GM19240 (cell line): Measurements from ENCODE around the gene PSEN2.
"Not testable (repeated sequence)": the region's sequence is repeated elsewhere in the genome, so short reads cannot be mapped to it uniquely, and the experiment has no call there.

Experiments used
- DNase-seq: peaks from one replicate; pipeline ENCODE4 v3.0.0; 2011; ENCODE audit warnings: low spot score; ENCODE audit not compliant: insufficient read length

Gene PSEN2

GRCh38 chr1:226870401-226871279, at the start of gene PSEN2:
PSEN2 (plus strand) TSS chr1:226870616; CDS start chr1:226881908, 11,292 bp downstream.
- DNase-seq: peak; percentile 61

- no peak for DNase-seq
Observed at GRCh38 chr1:226820941-226821718, 49.3 kb upstream of the PSEN2 start.

- DNase-seq: no peak
Observed at GRCh38 chr1:226821719-226822085, 48.7 kb upstream of the PSEN2 start.

- no peak for DNase-seq
Observed at GRCh38 chr1:226823643-226824042, 46.8 kb upstream of the PSEN2 start.

- no peak for DNase-seq
Observed at GRCh38 chr1:226825037-226825745, 45.2 kb upstream of the PSEN2 start.

GRCh38 chr1:226825746-226826100, 44.7 kb upstream of the PSEN2 start:
- DNase-seq: no peak

- DNase-seq: no peak
Observed at GRCh38 chr1:226826479-226827261, 43.7 kb upstream of the PSEN2 start.

GRCh38 chr1:226827458-226827857, 43.0 kb upstream of the PSEN2 start:
- no peak for DNase-seq

- peak; percentile 93 for DNase-seq
Observed at GRCh38 chr1:226827968-226828513, 42.4 kb upstream of the PSEN2 start.

GRCh38 chr1:226829105-226829504, 41.3 kb upstream of the PSEN2 start:
- no peak for DNase-seq

- DNase-seq: no peak
Observed at GRCh38 chr1:226831953-226832352, 38.5 kb upstream of the PSEN2 start.

- DNase-seq: no peak
Observed at GRCh38 chr1:226832613-226833012, 37.8 kb upstream of the PSEN2 start.

GRCh38 chr1:226834179-226834578, 36.2 kb upstream of the PSEN2 start:
- DNase-seq: not testable (repeated sequence)

- not testable (repeated sequence) for DNase-seq
Observed at GRCh38 chr1:226835396-226835795, 35.0 kb upstream of the PSEN2 start.

GRCh38 chr1:226837966-226838365, 32.5 kb upstream of the PSEN2 start:
- DNase-seq: not testable (repeated sequence)

GRCh38 chr1:226838456-226838855, 32.0 kb upstream of the PSEN2 start:
- DNase-seq: no peak

GRCh38 chr1:226845624-226846023, 24.8 kb upstream of the PSEN2 start:
- DNase-seq: no peak

- DNase-seq: no peak
Observed at GRCh38 chr1:226846786-226847185, 23.6 kb upstream of the PSEN2 start.

GRCh38 chr1:226854548-226854947, 15.9 kb upstream of the PSEN2 start:
- not testable (repeated sequence) for DNase-seq

- no peak for DNase-seq
Observed at GRCh38 chr1:226862890-226863289, 7.5 kb upstream of the PSEN2 start.

GRCh38 chr1:226863446-226863845, 7.0 kb upstream of the PSEN2 start:
- DNase-seq: no peak
